Posterior vena cava (tissue), 2 donors: ENCODE measurements around the gene SYNE3. TPM values are rescaled to one million over a fixed set of nuclear protein-coding genes. Genes with fewer than 3 reads are reported as not detected.

Experiments used
- DNase-seq: peaks from one replicate; pipeline ENCODE4 v3.0.0-alpha.2; 2020; ENCODE audit warnings: low spot score
- intact Hi-C, 2 donors: fragments of 100-400 bp; cut with DNase I; formaldehyde crosslinking; loops; one replicate each; pipeline versions ENCODE4 v1.14.1 to v1.14.2; 2022 to 2023
- total RNA-seq, 2 donors: library from RNA; stranded (reverse); fragmentation: NEBNext Ultra II Directional; extraction: Animal tissue kit (Norgen Biotek cat#: 25700); gene quantifications; one replicate each; pipeline ENCODE4 v1.2.1, GENCODE V29; 2021
- donor health status: DM: yes; HTN: yes; CAD: no.
- donor health status: DM: yes; HTN: yes; CAD: no.

Gene SYNE3
- total RNA-seq, 2 donors from 2014 or later, result 35.7 to 40.0 TPM

GRCh38 chr14:95497561-95498011 is 18.9 kb downstream of the SYNE3 start:
- intact Hi-C loops, result no loop called here
- peak; percentile 7 for DNase-seq

- intact Hi-C loops, result no loop called here
- DNase-seq, result peak; percentile 81
These were observed 19.7 kb downstream of the SYNE3 start for GRCh38 chr14:95496690-95497259.

DNA sequence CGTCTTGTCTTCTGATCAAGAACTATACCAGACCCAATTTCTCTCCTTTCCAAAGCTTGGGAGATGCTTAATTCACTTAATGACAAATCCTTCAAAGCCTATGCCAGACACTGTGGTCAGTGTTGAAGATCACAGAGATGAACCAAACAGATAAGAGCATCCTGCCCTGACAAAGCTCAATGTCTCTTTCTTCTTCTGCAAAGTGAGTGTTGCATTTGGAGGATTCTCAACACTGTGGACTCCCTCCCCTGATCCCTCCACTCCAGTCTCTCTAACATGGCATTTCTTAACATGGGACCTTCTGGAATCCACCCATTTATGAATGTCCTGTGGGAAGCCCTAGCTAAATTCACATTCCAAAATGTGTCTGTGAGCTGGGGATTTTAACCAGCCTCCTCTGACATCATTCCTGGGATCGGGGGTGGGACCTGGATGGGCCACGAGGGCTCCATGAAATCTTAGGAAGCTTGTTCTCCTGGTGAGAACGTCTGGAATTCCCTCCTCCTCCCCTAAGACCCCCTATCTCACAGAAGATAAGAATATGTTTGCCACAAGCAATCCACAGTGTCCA is 20.3 kb downstream of the SYNE3 start:
- intact Hi-C loops, result no loop called here
- peak; percentile 50 for DNase-seq

DNA sequence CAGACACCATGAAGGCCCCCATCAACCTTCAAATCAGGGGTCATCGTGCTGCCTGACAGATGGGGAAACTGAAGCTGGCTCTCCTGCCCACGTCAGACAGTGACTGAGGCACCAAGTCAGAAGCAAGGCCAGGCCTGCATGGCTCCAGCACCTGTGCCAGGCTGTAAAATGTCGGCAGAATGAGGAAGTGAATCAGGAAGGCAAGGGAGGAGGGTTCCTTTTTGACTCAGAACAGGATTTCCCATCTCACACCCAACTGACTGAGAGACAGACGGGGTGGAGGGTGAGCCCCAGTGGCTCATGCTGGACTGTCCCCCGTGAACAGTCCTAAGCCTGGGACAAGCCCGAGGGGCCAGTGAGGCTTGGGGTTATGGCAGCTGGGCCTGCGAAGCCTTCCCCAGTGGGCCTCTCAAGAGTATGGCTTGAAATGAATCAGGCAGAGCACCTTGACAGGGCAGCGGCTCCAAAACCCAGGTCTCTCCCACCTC is 20.9 kb downstream of the SYNE3 start:
- intact Hi-C loops, result no loop called here
- DNase-seq, result peak; percentile 78

DNA sequence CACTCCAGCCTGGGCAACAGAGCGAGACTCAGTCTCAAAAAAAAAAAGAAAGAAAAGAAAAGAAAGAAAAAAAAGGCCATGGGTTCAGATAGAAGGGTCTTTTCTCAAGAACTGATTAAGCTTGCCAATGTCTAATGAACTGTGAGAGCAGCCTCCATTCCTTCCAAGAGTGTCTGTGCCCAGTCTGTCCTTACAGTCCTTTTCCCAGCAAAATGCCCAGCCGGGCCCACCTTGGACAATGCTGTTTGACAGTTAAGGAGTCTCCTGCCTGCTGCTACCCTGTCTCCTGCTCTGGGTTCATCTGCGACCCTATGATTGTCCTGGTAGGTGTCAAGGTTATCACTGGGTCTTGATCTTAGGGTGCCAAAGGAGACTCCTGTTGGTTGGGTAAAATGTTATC is 21.4 kb downstream of the SYNE3 start:
- intact Hi-C loops, result no loop called here
- no peak for DNase-seq

- intact Hi-C loops, result no loop called here
- DNase-seq, result peak; percentile 49
These were observed 22.0 kb downstream of the SYNE3 start for GRCh38 chr14:95494456-95494855.

- DNase-seq, result peak; percentile 47
- intact Hi-C loops, result no loop called here
These were observed 22.5 kb downstream of the SYNE3 start for GRCh38 chr14:95493976-95494375.

- intact Hi-C loops, result no loop called here
- peak; percentile 64 for DNase-seq
These were observed 22.9 kb downstream of the SYNE3 start for GRCh38 chr14:95493503-95493902.

DNA sequence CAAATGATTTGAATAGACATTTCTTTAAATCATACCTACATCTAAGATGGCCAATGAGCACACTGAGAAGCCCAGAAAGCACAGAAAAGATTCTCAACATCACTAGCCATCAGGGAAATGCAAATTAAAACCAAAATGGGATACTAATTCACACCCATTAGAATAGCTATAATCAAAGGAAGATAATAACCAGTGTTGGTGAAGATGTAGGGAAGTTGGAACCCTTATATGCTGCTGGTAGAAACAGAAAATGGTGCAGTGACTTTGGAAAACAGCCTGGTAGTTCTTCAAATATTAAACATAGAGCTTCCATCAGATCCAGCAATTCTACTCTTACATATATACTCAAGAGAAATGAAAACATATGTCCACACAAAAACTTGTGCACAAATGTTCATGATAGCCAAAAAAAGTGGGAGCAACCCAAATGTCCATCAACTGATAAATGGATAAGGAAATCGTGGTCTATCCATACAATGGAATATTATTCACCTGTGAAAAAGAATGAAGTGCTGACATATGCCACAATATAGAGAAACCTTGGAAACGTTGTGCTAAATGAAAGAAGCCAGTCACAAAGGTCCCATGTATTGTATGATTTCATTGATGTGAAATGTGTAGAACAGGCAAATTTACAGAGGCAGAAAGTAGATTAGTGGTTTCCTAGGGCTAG is 24.4 kb downstream of the SYNE3 start:
- DNase-seq, result no peak
- intact Hi-C loops, result loop anchor here in 1 of 2 donors (1.0 kb wide), 1 partner anchor 17 kb away; no protein-coding TSS in a partner anchor

GRCh38 chr14:95490727-95491451 is 25.6 kb downstream of the SYNE3 start:
- no peak for DNase-seq
- intact Hi-C loops, result loop anchor here in 1 of 2 donors (1.0 kb wide), 1 partner anchor 18 kb away; no protein-coding TSS in a partner anchor

DNA sequence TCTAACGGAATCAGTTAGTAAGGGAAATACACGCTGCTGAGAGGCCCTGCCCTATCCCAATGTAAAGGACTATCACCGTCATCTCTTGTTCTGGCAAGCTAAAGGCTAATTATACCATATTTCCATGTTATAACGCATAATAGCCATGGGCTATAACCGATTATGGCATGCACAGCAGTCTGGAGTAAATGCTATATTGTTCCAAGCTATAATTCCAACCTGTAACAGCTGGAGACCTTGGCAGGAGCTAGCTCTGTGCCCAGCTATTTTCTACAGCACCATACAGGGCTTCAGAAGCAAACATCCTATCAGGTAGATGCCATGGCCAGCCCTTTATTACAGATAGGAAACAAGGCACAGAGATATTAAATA is 26.3 kb downstream of the SYNE3 start:
- no peak for DNase-seq
- intact Hi-C loops, result no loop called here

DNA sequence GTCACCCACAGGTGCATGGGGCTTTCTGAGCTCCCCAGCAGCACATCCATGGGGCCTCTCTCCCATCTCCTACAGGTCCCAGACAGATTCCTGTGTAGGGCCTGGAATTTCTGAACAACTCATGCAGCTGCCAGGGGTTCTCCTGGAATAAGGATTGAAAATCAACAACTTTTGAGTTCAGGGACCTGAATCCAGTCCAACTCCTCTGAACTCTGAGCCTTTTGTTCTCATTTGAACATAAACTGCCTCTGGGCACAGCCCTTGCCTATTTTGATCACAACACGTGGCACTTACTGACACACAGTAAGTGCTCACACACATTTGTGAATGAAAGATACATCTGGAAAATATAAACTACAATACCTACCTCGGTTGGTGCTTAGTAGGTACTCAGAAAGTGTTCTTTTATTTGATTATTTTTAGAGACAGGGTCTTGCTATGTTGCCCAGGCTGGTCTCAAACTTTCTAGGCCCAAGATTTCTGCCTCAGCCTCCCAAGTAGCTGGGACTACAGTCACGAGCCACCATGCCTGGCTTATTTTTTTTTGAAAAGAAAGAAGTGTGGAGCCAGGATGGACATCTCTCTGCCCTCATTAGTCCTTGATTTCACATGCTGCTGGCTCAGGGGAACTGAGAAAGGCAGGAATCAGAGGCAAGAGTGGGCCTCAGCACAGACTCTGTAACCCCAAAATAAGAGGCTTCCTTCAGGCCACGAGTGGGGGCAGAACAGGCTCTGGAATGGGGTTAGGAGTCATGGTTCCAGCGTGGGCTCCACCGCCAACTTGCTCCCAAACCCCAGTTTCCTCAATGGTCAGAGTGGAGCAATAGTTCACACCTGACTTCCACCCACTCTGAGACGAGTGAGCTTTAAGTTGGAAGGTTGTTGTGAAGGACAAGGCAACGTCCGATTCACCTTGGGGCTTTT is 27.0 kb downstream of the SYNE3 start:
- intact Hi-C loops, result no loop called here
- peak; percentile 26 for DNase-seq

GRCh38 chr14:95488376-95489213 is 27.9 kb downstream of the SYNE3 start:
- intact Hi-C loops, result no loop called here
- peak; percentile 74 for DNase-seq

GRCh38 chr14:95487669-95488084 is 28.8 kb downstream of the SYNE3 start:
- intact Hi-C loops, result no loop called here
- peak; percentile 4 for DNase-seq

GRCh38 chr14:95486875-95487668 is 29.4 kb downstream of the SYNE3 start:
- intact Hi-C loops, result no loop called here
- DNase-seq, result peak; percentile 71

- no peak for DNase-seq
- intact Hi-C loops, result no loop called here
These were observed 31.1 kb downstream of the SYNE3 start for GRCh38 chr14:95485222-95485819.

- DNase-seq, result peak; percentile 67
- intact Hi-C loops, result no loop called here
These were observed 32.2 kb downstream of the SYNE3 start for GRCh38 chr14:95484296-95484695.
